ENCODE measurements around the gene KCNH2. TPM values are rescaled to one million over a fixed set of nuclear protein-coding genes. Genes with fewer than 3 reads are reported as not detected.

Gene KCNH2
- total RNA-seq, 2 donors from 2014 or later, result 1.1 to 1.9 TPM

DNA sequence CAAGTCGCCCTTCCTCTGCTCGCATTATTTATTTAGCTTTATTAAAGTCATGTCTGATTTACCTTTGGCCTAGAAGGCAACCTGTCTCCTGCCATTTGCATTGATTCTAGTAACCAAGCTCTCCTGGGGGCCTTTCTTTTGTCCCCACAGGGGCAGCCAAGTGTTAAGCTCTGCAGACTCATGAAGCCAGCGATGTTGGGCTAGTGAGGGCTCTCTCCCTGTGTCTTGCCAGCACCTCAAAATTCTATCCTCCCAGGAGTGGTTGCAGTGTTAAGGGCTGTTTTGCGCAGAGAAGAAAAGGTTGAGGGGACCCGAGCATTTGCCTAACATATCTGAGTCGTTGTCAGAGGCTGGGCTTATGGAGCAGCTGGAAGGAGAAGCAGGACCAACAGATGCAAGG is 63.9 kb downstream of the KCNH2 start:
- Histone ChIP-seq H3K9me3 (ENCODE audit: control insufficient read depth, low read length) (no peaks in the 10 kb centered on the region), H3K4me1 (ENCODE audit: control insufficient read depth, insufficient read depth, low read length) (no peaks in the 10 kb centered on the region), H3K4me3 (ENCODE audit: low read length) (no peak overlapping the region), H3K36me3 (ENCODE audit: control insufficient read depth, insufficient read depth, low read length) (no peaks in the 10 kb centered on the region), H3K9ac (ENCODE audit: extremely low read depth, low read length, poor library complexity, severe bottlenecking) (no peak overlapping the region), H3K27ac (ENCODE audit: low read depth, low read length) (no peak overlapping the region), H3K27me3 (ENCODE audit: control insufficient read depth, insufficient read depth, low read length, poor library complexity, severe bottlenecking) (peaks cover 73% of the 10 kb centered on the region)
- Mint-ChIP-seq H3K36me3 (ENCODE audit: low read depth) (no peaks in the 10 kb centered on the region), H3K9me3 (no peaks in the 10 kb centered on the region), H3K27me3 (ENCODE audit: insufficient read depth) (peaks cover 72% of the 10 kb centered on the region), H3K27ac (no peak overlapping the region), H3K4me1 (peaks cover 2% of the 10 kb centered on the region), H3K4me3 (no peak overlapping the region)
- DNase-seq, result no peak
- TF ChIP-seq, protein P1, sequence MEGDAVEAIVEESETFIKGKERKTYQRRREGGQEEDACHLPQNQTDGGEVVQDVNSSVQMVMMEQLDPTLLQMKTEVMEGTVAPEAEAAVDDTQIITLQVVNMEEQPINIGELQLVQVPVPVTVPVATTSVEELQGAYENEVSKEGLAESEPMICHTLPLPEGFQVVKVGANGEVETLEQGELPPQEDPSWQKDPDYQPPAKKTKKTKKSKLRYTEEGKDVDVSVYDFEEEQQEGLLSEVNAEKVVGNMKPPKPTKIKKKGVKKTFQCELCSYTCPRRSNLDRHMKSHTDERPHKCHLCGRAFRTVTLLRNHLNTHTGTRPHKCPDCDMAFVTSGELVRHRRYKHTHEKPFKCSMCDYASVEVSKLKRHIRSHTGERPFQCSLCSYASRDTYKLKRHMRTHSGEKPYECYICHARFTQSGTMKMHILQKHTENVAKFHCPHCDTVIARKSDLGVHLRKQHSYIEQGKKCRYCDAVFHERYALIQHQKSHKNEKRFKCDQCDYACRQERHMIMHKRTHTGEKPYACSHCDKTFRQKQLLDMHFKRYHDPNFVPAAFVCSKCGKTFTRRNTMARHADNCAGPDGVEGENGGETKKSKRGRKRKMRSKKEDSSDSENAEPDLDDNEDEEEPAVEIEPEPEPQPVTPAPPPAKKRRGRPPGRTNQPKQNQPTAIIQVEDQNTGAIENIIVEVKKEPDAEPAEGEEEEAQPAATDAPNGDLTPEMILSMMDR (conservative IDR thresholded peaks at IDR 0.05), result no peak
- 87 to 96% methylated on average over 4 to 6 of the region's 6 CpGs for WGBS, 2 experiments (ENCODE audit: insufficient coverage in 1 of 2, insufficient read length in 1 of 2)

DNA sequence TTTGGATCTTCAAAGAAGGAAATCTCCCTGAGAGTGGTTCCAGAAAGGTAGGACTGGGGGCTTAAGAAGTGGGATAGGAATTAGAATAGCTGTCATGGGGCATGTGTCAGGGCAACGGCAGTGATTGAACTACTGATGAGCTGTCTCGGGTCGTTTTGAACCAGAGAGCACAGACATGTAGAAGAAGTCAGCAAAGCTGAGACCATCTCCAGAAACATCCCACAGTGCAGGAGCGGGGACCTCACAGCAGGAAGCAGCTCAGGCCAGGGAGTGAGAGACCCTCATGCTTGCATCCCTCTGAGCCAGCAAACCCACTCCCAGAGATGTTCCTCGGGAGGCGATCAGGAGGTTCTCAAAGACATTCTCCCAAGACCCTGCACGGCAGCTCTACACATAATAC is 65.7 kb downstream of the KCNH2 start:
- no peaks in the 10 kb centered on the region for H3K9me3 Mint-ChIP-seq
- Histone ChIP-seq H3K36me3 (ENCODE audit: control insufficient read depth, insufficient read depth, low read length) (no peaks in the 10 kb centered on the region), H3K9ac (ENCODE audit: extremely low read depth, low read length, poor library complexity, severe bottlenecking) (no peak overlapping the region), H3K27me3 (ENCODE audit: control insufficient read depth, insufficient read depth, low read length, poor library complexity, severe bottlenecking) (peaks cover 72% of the 10 kb centered on the region), H3K9me3 (ENCODE audit: control insufficient read depth, low read length) (no peaks in the 10 kb centered on the region), H3K4me1 (ENCODE audit: control insufficient read depth, insufficient read depth, low read length) (no peaks in the 10 kb centered on the region), H3K4me3 (ENCODE audit: low read length) (no peak overlapping the region), H3K27ac (ENCODE audit: low read depth, low read length) (no peak overlapping the region)
- WGBS, 2 experiments (ENCODE audit: insufficient coverage in 1 of 2, insufficient read length in 1 of 2), result 88 to 96% methylated on average over 4 to 7 of the region's 7 CpGs
- TF ChIP-seq, protein P1 (conservative IDR thresholded peaks at IDR 0.05), result no peak
- no peak overlapping the region for H3K27ac Mint-ChIP-seq
- H3K4me1 Mint-ChIP-seq, result peaks cover 5% of the 10 kb centered on the region
- no peaks in the 10 kb centered on the region for H3K36me3 Mint-ChIP-seq (ENCODE audit: low read depth)
- H3K4me3 Mint-ChIP-seq, result no peak overlapping the region
- peaks cover 70% of the 10 kb centered on the region for H3K27me3 Mint-ChIP-seq (ENCODE audit: insufficient read depth)
- DNase-seq, result no peak

DNA sequence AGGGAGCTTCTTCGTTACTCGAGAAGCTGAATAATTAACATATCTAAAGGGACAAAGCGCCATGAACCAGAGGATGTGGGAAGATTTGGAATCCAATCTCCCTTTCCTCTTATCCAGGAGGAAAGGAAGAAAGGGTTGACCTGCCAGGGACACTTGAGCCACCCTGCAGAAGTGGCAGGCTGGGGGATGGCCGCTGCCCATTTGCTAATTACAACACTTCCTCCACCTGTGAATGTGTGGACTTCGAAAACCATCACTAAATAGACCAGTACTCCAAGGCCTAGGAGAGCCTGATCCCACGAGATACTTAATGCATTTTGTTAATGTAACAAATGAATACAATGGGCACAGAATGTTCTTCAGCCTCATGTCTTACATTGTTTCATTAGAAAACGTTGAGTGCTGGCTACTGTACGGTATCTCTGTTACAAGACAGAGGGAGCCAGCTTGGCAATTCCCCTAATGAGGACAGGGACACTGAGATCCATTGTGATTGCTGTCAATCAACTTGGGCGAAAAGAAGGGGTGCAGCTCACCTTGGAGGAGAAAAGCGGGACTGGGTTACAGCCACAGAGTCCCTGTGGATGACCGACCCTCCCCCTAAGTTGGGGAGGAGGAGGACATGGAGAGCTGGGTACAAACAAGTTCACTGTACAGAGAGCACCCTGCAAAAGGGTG is 66.4 kb downstream of the KCNH2 start:
- TF ChIP-seq, protein P1 (conservative IDR thresholded peaks at IDR 0.05), result no peak
- Mint-ChIP-seq H3K27ac (no peak overlapping the region), H3K27me3 (ENCODE audit: insufficient read depth) (peaks cover 73% of the 10 kb centered on the region), H3K4me1 (peaks cover 5% of the 10 kb centered on the region), H3K9me3 (no peaks in the 10 kb centered on the region), H3K36me3 (ENCODE audit: low read depth) (no peaks in the 10 kb centered on the region), H3K4me3 (no peak overlapping the region)
- no peak for DNase-seq
- Histone ChIP-seq H3K36me3 (ENCODE audit: control insufficient read depth, insufficient read depth, low read length) (no peaks in the 10 kb centered on the region), H3K4me1 (ENCODE audit: control insufficient read depth, insufficient read depth, low read length) (no peaks in the 10 kb centered on the region), H3K27me3 (ENCODE audit: control insufficient read depth, insufficient read depth, low read length, poor library complexity, severe bottlenecking) (peaks cover 72% of the 10 kb centered on the region), H3K9me3 (ENCODE audit: control insufficient read depth, low read length) (no peaks in the 10 kb centered on the region), H3K27ac (ENCODE audit: low read depth, low read length) (no peak overlapping the region), H3K9ac (ENCODE audit: extremely low read depth, low read length, poor library complexity, severe bottlenecking) (no peak overlapping the region), H3K4me3 (ENCODE audit: low read length) (no peak overlapping the region)
- 78 to 87% methylated on average over 7 to 11 of the region's 11 CpGs for WGBS, 2 experiments (ENCODE audit: insufficient coverage in 1 of 2, insufficient read length in 1 of 2)

All from endodermal cell (in vitro differentiated cells).